GM12878 (cell line): ENCODE measurements around the gene FGD6. TPM values are rescaled to one million over a fixed set of nuclear protein-coding genes. Genes with fewer than 3 reads are reported as not detected.

Experiments used
- ATAC-seq: fragments of 200-7000 bp; cut with Tn5 transposase; 3 replicates; pipeline ENCODE4 v1.9.1; 2020; ENCODE audit warnings: mild to moderate bottlenecking, moderate library complexity
- BruUV-seq: library from RNA; stranded (reverse); fragments of 400-500 nt; replicated peaks from 2 replicates; lab custom pipeline; 2021; lab: Mats Ljungman, UMichigan
- CTCF ChIA-PET: fragments of 300-600 bp; sonication (Branson Sonifier 250); formaldehyde crosslinking; extraction: SDS; loops from one replicate; lab custom pipeline; 2021; ENCODE audit warnings: inconsistent platforms; lab: Yijun Ruan, JAX
- POLR2A ChIA-PET: fragments of 350-600 bp; formaldehyde crosslinking; extraction: SDS; loops from one replicate; lab custom pipeline; 2021; ENCODE audit warnings: inconsistent platforms; lab: Charles Lee
- RAD21 ChIA-PET: fragments of 300-600 bp; sonication (Branson Sonifier 250); formaldehyde crosslinking; loops from one replicate; lab custom pipeline; 2023; ENCODE audit warnings: antibody characterized with exemption; ENCODE audit not compliant: unreplicated experiment; lab: Charles Lee
- SMC1A ChIA-PET: fragments of 300-600 bp; sonication (Branson Sonifier 250); formaldehyde crosslinking; loops from one replicate; lab custom pipeline; 2023; ENCODE audit not compliant: unreplicated experiment, uncharacterized antibody; lab: Charles Lee
- DNase-seq: peaks from one replicate; pipeline ENCODE4 v3.0.0-alpha.2; 2011; ENCODE audit warnings: low read depth, low spot score
- FAIRE-seq: peaks from 3 replicates; lab custom pipeline; 2011; peaks lifted over from hg19 to GRCh38; lab: Jason Lieb, UNC
- H2AFZ ChIP-seq: 2 replicates; pipeline ENCODE4 v1.6.0; 2011; ENCODE audit warnings: low read depth, low read length, control low read depth; ENCODE audit not compliant: control insufficient read depth
- H3K27ac ChIP-seq: 2 replicates; pipeline ENCODE4 v1.5.1; 2011; ENCODE audit warnings: control low read depth; ENCODE audit not compliant: control insufficient read depth, insufficient read depth
- H3K27me3 ChIP-seq, 2 experiments: replicated peaks in 1 of 2; 2 replicates each; pipeline versions ENCODE4 v1.6.0 to v1.6.1; 2011; ENCODE audit warnings: low read length in 1 of 2; ENCODE audit not compliant: control insufficient read depth in 2 of 2, insufficient read depth in 2 of 2
- H3K36me3 ChIP-seq, 2 experiments: 2 replicates each; pipeline ENCODE4 v1.5.1; 2011; ENCODE audit warnings: low read length in 1 of 2; ENCODE audit not compliant: control insufficient read depth in 2 of 2, insufficient read depth in 2 of 2
- H3K4me1 ChIP-seq: 2 replicates; pipeline ENCODE4 v1.6.1; 2011; ENCODE audit warnings: mild to moderate bottlenecking, low read length, moderate library complexity, mixed read lengths; ENCODE audit not compliant: control insufficient read depth, insufficient read depth
- H3K4me2 ChIP-seq: 2 replicates; pipeline ENCODE4 v1.6.0; 2011; ENCODE audit warnings: control low read depth; ENCODE audit not compliant: control insufficient read depth, insufficient read depth
- H3K4me3 ChIP-seq: fragments of 200-600 bp; sonication (generic); 2 replicates; pipeline ENCODE4 v1.5.1; 2016
- H3K79me2 ChIP-seq: 2 replicates; pipeline ENCODE4 v1.6.0; 2011; ENCODE audit warnings: low read length; ENCODE audit not compliant: control insufficient read depth, insufficient read depth
- H3K9ac ChIP-seq: 2 replicates; pipeline ENCODE4 v1.8.0; 2011; ENCODE audit warnings: low read length, control low read depth, mixed read lengths; ENCODE audit not compliant: control insufficient read depth, insufficient read depth
- H3K9me3 ChIP-seq: replicated peaks from 3 replicates; pipeline ENCODE4 v1.5.1; 2011; ENCODE audit warnings: mild to moderate bottlenecking, low read length; ENCODE audit not compliant: control insufficient read depth, insufficient read depth
- H4K20me1 ChIP-seq: 2 replicates; pipeline ENCODE4 v1.6.0; 2011; ENCODE audit not compliant: control insufficient read depth, insufficient read depth
- IKZF2 ChIP-seq, 2 experiments: fragments of 450-650 bp; IDR thresholded peaks; 2 replicates each; pipeline ENCODE4 v1.6.1; 2017; ENCODE audit warnings: mild to moderate bottlenecking in 2 of 2, moderate library complexity in 2 of 2
- NR2C2 ChIP-seq: IDR thresholded peaks from 2 replicates; pipeline ENCODE4 v1.6.1; 2011; ENCODE audit warnings: borderline replicate concordance, low read depth; ENCODE audit not compliant: control insufficient read depth, insufficient read length
- RAD51 ChIP-seq: fragments of 450-650 bp; IDR thresholded peaks from 2 replicates; pipeline ENCODE4 v1.6.1; 2016; ENCODE audit warnings: moderate library complexity, mild to moderate bottlenecking, inconsistent platforms
- RB1 ChIP-seq: fragments of 450-650 bp; formaldehyde crosslinking; IDR thresholded peaks from 2 replicates; pipeline ENCODE4 v1.6.1; 2017; ENCODE audit warnings: mild to moderate bottlenecking, borderline replicate concordance
- RUNX3 ChIP-seq: IDR thresholded peaks from 2 replicates; pipeline ENCODE4 v1.6.1; 2012; ENCODE audit warnings: low read length, inconsistent platforms
- STAT1 ChIP-seq: fragments of 450-650 bp; conservative IDR thresholded peaks from 2 replicates; pipeline ENCODE4 v1.6.1; 2014; ENCODE audit warnings: antibody characterized with exemption, mild to moderate bottlenecking
- STAT3 ChIP-seq: IDR thresholded peaks from 2 replicates; pipeline ENCODE4 v1.6.1; 2011; ENCODE audit warnings: low read depth, low read length, improper control_type of control experiment
- WGBS: methylation state at CpG from one replicate; pipeline ENCODE4 v1.1.6; 2016; ENCODE audit warnings: low lambda C conversion rate; ENCODE audit not compliant: insufficient replicate concordance, insufficient coverage; ENCODE audit errors: missing lambda C conversion rate; 5-methylcytosine and 5-hydroxymethylcytosine counted together
- in situ Hi-C: fragments of 300-500 bp; cut with MboI; formaldehyde crosslinking; loops from 9 replicates; pipeline ENCODE4 v1.14.3; 2018; ENCODE audit warnings: mixed read lengths
- intact Hi-C: fragments of 100-400 bp; cut with micrococcal nuclease; formaldehyde crosslinking; loops from one replicate; pipeline ENCODE4 v1.14.2; 2022; ENCODE audit not compliant: unreplicated experiment
- polyA plus RNA-seq, 11 experiments: library from polyadenylated mRNA; depleted of rRNA in 4 of 11; unstranded in 6 of 11; stranded (reverse) in 5 of 11; fragments of >200 nt; fragmentation: Nextera tagmentation in 4 of 11; fragmentation: Illumina TruSeq in 1 of 11; extraction: Ambion mirVana in 4 of 11; extraction: Trizol in 1 of 11; gene quantifications; 1 replicate in 1 of 11; 2 replicates in 10 of 11; pipeline versions ENCODE4 v1.2.1 to v1.2.3, GENCODE V29; 2011 to 2016; ENCODE audit warnings: inconsistent platforms in 2 of 11, missing spikeins in 2 of 11, low read depth in 1 of 11
- total RNA-seq, 4 experiments: library from RNA; depleted of rRNA in 3 of 4; stranded (reverse); fragments of >200 nt in 3 of 4; fragmentation: Illumina TruSeq in 1 of 4; extraction: Trizol in 1 of 4; gene quantifications; 2 replicates each; pipeline versions ENCODE4 v1.2.1 to v1.2.3, GENCODE V29; 2013 to 2021
- TF ChIP-seq, protein P1 (sequence below): IDR thresholded peaks from 2 replicates; pipeline ENCODE4 v1.6.1; 2012; ENCODE audit warnings: low read depth, low read length, improper control_type of control experiment
- TF ChIP-seq, protein P2 (sequence below): IDR thresholded peaks from 2 replicates; pipeline ENCODE4 v1.6.1; 2012; ENCODE audit warnings: mild to moderate bottlenecking, low read depth, low read length
- TF ChIP-seq, protein P3 (sequence below): fragments of 450-650 bp; IDR thresholded peaks from 2 replicates; pipeline ENCODE4 v1.6.1; 2017; ENCODE audit warnings: mild to moderate bottlenecking, moderate library complexity
- TF ChIP-seq, protein P4 (sequence below): IDR thresholded peaks from 2 replicates; pipeline ENCODE4 v1.6.1; 2012; ENCODE audit warnings: low read depth, low read length, improper control_type of control experiment

FGD6 gene
- total and polyA plus RNA-seq, 10 of the 15 experiments (the other 5 are each of a cell fraction or from before 2014, with no cell fraction given), result 2.4 to 15.5 (median 8.9) TPM

DNA sequence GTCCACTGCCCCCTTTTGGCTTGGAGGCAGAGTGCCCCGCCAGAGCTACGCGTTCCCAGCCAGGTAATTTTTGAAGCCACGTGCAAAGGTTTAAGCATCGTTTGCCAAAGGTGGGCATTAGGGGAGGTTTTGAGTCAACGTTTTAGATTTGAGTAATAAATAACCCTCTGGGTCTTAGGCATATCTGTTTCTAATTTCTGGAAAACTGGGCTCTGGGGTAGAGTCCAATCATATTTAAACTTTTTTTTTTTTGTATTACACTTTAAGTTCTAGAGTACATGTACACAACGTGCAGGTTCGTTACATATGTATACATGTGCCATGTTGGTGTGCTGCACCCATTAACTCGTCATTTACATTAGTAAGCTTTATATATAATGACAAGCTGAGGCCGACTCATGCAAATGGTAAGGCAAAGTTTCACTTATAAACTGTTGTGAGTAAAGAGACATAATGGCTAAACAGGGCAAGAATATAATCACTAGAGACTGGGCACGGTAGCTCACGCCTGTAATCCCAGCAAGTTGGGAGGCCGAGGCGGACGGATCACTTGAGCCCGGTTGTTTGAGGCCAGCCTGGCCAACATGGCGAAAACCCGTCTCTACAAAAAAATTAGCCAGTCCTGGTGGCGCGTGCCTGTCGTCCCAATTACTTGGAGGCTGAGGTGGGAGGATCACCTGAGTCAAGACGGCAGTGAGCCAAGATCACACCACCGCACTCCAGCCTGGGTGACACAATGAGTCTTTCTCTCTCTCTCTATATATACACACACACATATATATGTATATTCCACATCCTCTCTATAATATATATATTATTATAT, 143.4 kb downstream of the FGD6 start:
- Histone ChIP-seq H2AFZ (peak overlapping the region; percentile 83), H3K36me3 (no peaks in the 10 kb centered on the region), H3K4me1 (0 out of 2 replicates have a peak, but pooled peaks cover 3% of the 10 kb centered on the region), H3K4me2 (peak overlapping the region; percentile 54; the same call in 1 of the 2 replicates), H3K79me2 (peaks cover 23% of the 10 kb centered on the region), H3K27ac (no peak overlapping the region), H3K9ac (no peak overlapping the region; the same call in 1 of the 2 replicates), H3K4me3 (no peak overlapping the region), H3K27me3 (no peaks in the 10 kb centered on the region), H3K9me3 (no peaks in the 10 kb centered on the region), H4K20me1 (no peaks in the 10 kb centered on the region)
- 55% methylated on average over 23 of the region's 23 CpGs for WGBS
- ATAC-seq, result no peak
- no TSS peak for BruUV-seq
- CTCF ChIA-PET, result interaction anchor here (0.6 to 2.3 kb wide), 27 partner anchors 9 to 1460 kb away, joined by 3 to 13 read pairs (median 3); no protein-coding TSS in a partner anchor
- RAD21 ChIA-PET, result interaction anchor here (0.6 to 2.0 kb wide), 8 partner anchors 10 to 461 kb away, joined by 3 to 7 read pairs (median 4); partner anchors contain the start of genes FGD6, METAP2, NDUFA12 and VEZT
- in situ Hi-C loops, result no loop called here
- SMC1A ChIA-PET, result interaction anchor here (0.6 to 1.7 kb wide), 6 partner anchors 12 to 199 kb away, joined by 3 to 6 read pairs (median 4); no protein-coding TSS in a partner anchor
- FAIRE-seq, result no peak
- intact Hi-C loops, result loop anchor here (5.0 to 10.0 kb wide), 3 partner anchors 143 to 529 kb away; partner anchors contain the start of genes FGD6 and VEZT
- POLR2A ChIA-PET, result interaction anchor here (0.7 to 1.5 kb wide), 3 partner anchors 70 to 199 kb away, joined by 3 to 4 read pairs (median 3); partner anchors contain the start of gene NDUFA12
- DNase-seq, result no peak
- TF ChIP-seq STAT1, result no peak
- TF ChIP-seq, protein P1, sequence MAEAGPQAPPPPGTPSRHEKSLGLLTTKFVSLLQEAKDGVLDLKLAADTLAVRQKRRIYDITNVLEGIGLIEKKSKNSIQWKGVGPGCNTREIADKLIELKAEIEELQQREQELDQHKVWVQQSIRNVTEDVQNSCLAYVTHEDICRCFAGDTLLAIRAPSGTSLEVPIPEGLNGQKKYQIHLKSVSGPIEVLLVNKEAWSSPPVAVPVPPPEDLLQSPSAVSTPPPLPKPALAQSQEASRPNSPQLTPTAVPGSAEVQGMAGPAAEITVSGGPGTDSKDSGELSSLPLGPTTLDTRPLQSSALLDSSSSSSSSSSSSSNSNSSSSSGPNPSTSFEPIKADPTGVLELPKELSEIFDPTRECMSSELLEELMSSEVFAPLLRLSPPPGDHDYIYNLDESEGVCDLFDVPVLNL, result no peak
- TF ChIP-seq, protein P2, sequence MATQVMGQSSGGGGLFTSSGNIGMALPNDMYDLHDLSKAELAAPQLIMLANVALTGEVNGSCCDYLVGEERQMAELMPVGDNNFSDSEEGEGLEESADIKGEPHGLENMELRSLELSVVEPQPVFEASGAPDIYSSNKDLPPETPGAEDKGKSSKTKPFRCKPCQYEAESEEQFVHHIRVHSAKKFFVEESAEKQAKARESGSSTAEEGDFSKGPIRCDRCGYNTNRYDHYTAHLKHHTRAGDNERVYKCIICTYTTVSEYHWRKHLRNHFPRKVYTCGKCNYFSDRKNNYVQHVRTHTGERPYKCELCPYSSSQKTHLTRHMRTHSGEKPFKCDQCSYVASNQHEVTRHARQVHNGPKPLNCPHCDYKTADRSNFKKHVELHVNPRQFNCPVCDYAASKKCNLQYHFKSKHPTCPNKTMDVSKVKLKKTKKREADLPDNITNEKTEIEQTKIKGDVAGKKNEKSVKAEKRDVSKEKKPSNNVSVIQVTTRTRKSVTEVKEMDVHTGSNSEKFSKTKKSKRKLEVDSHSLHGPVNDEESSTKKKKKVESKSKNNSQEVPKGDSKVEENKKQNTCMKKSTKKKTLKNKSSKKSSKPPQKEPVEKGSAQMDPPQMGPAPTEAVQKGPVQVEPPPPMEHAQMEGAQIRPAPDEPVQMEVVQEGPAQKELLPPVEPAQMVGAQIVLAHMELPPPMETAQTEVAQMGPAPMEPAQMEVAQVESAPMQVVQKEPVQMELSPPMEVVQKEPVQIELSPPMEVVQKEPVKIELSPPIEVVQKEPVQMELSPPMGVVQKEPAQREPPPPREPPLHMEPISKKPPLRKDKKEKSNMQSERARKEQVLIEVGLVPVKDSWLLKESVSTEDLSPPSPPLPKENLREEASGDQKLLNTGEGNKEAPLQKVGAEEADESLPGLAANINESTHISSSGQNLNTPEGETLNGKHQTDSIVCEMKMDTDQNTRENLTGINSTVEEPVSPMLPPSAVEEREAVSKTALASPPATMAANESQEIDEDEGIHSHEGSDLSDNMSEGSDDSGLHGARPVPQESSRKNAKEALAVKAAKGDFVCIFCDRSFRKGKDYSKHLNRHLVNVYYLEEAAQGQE, result no peak
- TF ChIP-seq IKZF2 (IDR thresholded peaks at IDR 0.05), result 0 out of 4 replicates have a peak, but pooled peaks of 1 of the 2 experiments have one; percentile 6
- TF ChIP-seq STAT3, result no peak
- TF ChIP-seq, protein P3, sequence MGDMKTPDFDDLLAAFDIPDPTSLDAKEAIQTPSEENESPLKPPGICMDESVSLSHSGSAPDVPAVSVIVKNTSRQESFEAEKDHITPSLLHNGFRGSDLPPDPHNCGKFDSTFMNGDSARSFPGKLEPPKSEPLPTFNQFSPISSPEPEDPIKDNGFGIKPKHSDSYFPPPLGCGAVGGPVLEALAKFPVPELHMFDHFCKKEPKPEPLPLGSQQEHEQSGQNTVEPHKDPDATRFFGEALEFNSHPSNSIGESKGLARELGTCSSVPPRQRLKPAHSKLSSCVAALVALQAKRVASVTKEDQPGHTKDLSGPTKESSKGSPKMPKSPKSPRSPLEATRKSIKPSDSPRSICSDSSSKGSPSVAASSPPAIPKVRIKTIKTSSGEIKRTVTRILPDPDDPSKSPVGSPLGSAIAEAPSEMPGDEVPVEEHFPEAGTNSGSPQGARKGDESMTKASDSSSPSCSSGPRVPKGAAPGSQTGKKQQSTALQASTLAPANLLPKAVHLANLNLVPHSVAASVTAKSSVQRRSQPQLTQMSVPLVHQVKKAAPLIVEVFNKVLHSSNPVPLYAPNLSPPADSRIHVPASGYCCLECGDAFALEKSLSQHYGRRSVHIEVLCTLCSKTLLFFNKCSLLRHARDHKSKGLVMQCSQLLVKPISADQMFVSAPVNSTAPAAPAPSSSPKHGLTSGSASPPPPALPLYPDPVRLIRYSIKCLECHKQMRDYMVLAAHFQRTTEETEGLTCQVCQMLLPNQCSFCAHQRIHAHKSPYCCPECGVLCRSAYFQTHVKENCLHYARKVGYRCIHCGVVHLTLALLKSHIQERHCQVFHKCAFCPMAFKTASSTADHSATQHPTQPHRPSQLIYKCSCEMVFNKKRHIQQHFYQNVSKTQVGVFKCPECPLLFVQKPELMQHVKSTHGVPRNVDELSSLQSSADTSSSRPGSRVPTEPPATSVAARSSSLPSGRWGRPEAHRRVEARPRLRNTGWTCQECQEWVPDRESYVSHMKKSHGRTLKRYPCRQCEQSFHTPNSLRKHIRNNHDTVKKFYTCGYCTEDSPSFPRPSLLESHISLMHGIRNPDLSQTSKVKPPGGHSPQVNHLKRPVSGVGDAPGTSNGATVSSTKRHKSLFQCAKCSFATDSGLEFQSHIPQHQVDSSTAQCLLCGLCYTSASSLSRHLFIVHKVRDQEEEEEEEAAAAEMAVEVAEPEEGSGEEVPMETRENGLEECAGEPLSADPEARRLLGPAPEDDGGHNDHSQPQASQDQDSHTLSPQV, result peak; percentile 45; the same call in 1 of the 2 replicates
- no peak for TF ChIP-seq RUNX3
- TF ChIP-seq RAD51, result peak; percentile 25; the same call in 1 of the 2 replicates
- TF ChIP-seq, protein P4, sequence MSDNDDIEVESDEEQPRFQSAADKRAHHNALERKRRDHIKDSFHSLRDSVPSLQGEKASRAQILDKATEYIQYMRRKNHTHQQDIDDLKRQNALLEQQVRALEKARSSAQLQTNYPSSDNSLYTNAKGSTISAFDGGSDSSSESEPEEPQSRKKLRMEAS, result no peak
- no peak for TF ChIP-seq RB1
- TF ChIP-seq NR2C2, result no peak
